ENCODE results near the gene IFT88.
"Not testable (repeated sequence)": the region's sequence is repeated elsewhere in the genome, so short reads cannot be mapped to it uniquely, and the experiment has no call there.

Gene IFT88

GRCh38 chr13:20624213-20624612 lies 57.3 kb downstream of the IFT88 start:
- DNase-seq (ENCODE audit: low read depth): no peak

- no peak for DNase-seq (ENCODE audit: low read depth)
Measured at GRCh38 chr13:20633802-20634201, 66.8 kb downstream of the IFT88 start.

- DNase-seq (ENCODE audit: low read depth): no peak
Measured at GRCh38 chr13:20636079-20636478, 69.1 kb downstream of the IFT88 start.

GRCh38 chr13:20637811-20638210 lies 70.9 kb downstream of the IFT88 start:
- DNase-seq (ENCODE audit: low read depth): no peak

GRCh38 chr13:20647758-20648157 lies 80.8 kb downstream of the IFT88 start:
- DNase-seq (ENCODE audit: low read depth): no peak

GRCh38 chr13:20652946-20653345 lies 86.0 kb downstream of the IFT88 start:
- DNase-seq (ENCODE audit: low read depth): no peak

GRCh38 chr13:20654156-20654555 lies 87.2 kb downstream of the IFT88 start:
- peak; percentile 15 for DNase-seq (ENCODE audit: low read depth)

- no peak for DNase-seq (ENCODE audit: low read depth)
Measured at GRCh38 chr13:20658451-20659040, 91.6 kb downstream of the IFT88 start.

GRCh38 chr13:20664351-20664750 lies 97.4 kb downstream of the IFT88 start:
- DNase-seq (ENCODE audit: low read depth): no peak

GRCh38 chr13:20666948-20667347 lies 100.0 kb downstream of the IFT88 start:
- no peak for DNase-seq (ENCODE audit: low read depth)

- no peak for DNase-seq (ENCODE audit: low read depth)
Measured at GRCh38 chr13:20667857-20668437, 101.0 kb downstream of the IFT88 start.

GRCh38 chr13:20669162-20669561 lies 102.2 kb downstream of the IFT88 start:
- DNase-seq (ENCODE audit: low read depth): no peak

- no peak for DNase-seq (ENCODE audit: low read depth)
Measured at GRCh38 chr13:20671789-20672188, 104.8 kb downstream of the IFT88 start.

GRCh38 chr13:20672772-20673171 lies 105.8 kb downstream of the IFT88 start:
- no peak for DNase-seq (ENCODE audit: low read depth)

- DNase-seq (ENCODE audit: low read depth): no peak
Measured at GRCh38 chr13:20673715-20674114, 106.8 kb downstream of the IFT88 start.

- DNase-seq (ENCODE audit: low read depth): no peak
Measured at GRCh38 chr13:20676213-20676612, 109.3 kb downstream of the IFT88 start.

GRCh38 chr13:20678606-20679005 lies 111.6 kb downstream of the IFT88 start:
- not testable (repeated sequence) for DNase-seq (ENCODE audit: low read depth)

GRCh38 chr13:20679879-20680278 lies 112.9 kb downstream of the IFT88 start:
- no peak for DNase-seq (ENCODE audit: low read depth)

- DNase-seq (ENCODE audit: low read depth): no peak
Measured at GRCh38 chr13:20680416-20681080, 113.6 kb downstream of the IFT88 start.

- peak; percentile 55 for DNase-seq (ENCODE audit: low read depth)
Measured at GRCh38 chr13:20681481-20681880, 114.5 kb downstream of the IFT88 start.

GRCh38 chr13:20682061-20682460 lies 115.1 kb downstream of the IFT88 start:
- DNase-seq (ENCODE audit: low read depth): no peak

- no peak for DNase-seq (ENCODE audit: low read depth)
Measured at GRCh38 chr13:20684041-20684440, 117.1 kb downstream of the IFT88 start.

- no peak for DNase-seq (ENCODE audit: low read depth)
Measured at GRCh38 chr13:20684546-20684945, 117.6 kb downstream of the IFT88 start.

GRCh38 chr13:20685092-20685491 lies 118.1 kb downstream of the IFT88 start:
- DNase-seq (ENCODE audit: low read depth): no peak

Measured in non-pigmented ciliary epithelial cell (primary cell).